Right atrium auricular region (tissue), 2 donors: ENCODE data around the gene SLAMF8. TPM values are rescaled to one million over a fixed set of nuclear protein-coding genes. Genes with fewer than 3 reads are reported as not detected.

ENCODE experiments used
- DNase-seq: peaks from one replicate; pipeline ENCODE4 v3.0.0-alpha.2; 2019; ENCODE audit warnings: low spot score
- H3K27ac ChIP-seq, 2 donors: fragments of 200-600 bp; sonication (generic); 1 replicate in 1 of 2; 2 replicates in 1 of 2; pipeline ENCODE4 v1.5.1; 2016 to 2019
- H3K27me3 ChIP-seq, 2 donors: fragments of 200-600 bp; sonication (generic); one replicate each; pipeline versions ENCODE4 v1.5.1 to v1.6.0; 2017 to 2019
- H3K36me3 ChIP-seq: fragments of 200-600 bp; sonication (generic); one replicate; pipeline ENCODE4 v1.5.1; 2016
- H3K4me1 ChIP-seq, 2 donors: fragments of 200-600 bp; sonication (generic); one replicate each; pipeline versions ENCODE4 v1.5.1 to v1.6.0; 2017 to 2019
- H3K4me3 ChIP-seq, 2 donors: fragments of 200-600 bp; sonication (generic); 1 replicate in 1 of 2; 2 replicates in 1 of 2; pipeline ENCODE4 v1.5.1; 2017 to 2019; ENCODE audit warnings: mild to moderate bottlenecking in 1 of 2, moderate library complexity in 1 of 2
- H3K9me3 ChIP-seq, 2 donors: fragments of 200-600 bp; sonication (generic); one replicate each; pipeline ENCODE4 v1.5.1; 2019
- total RNA-seq, 2 donors: library from RNA; depleted of rRNA; stranded (reverse); fragments of >200 nt; gene quantifications; one replicate each; pipeline ENCODE4 v1.1.0, GENCODE V29; 2016
- TF ChIP-seq, protein P1 (sequence below), 2 donors: fragments of 200-600 bp; sonication (generic); IDR thresholded peaks; one replicate each; pipeline ENCODE4 v1.5.1; 2019; ENCODE audit warnings: antibody characterized with exemption in 2 of 2

The SLAMF8 gene
- total RNA-seq, 2 donors from 2014 or later: 1.0 to 4.2 TPM

- no peaks in the 10 kb centered on the region for H3K27me3 ChIP-seq
- H3K4me1 ChIP-seq: no peaks in the 10 kb centered on the region
- no peaks in the 10 kb centered on the region for H3K36me3 ChIP-seq
- no peak overlapping the region for H3K27ac ChIP-seq
- H3K4me3 ChIP-seq: no peak overlapping the region
- DNase-seq: no peak
- TF ChIP-seq, protein P1, sequence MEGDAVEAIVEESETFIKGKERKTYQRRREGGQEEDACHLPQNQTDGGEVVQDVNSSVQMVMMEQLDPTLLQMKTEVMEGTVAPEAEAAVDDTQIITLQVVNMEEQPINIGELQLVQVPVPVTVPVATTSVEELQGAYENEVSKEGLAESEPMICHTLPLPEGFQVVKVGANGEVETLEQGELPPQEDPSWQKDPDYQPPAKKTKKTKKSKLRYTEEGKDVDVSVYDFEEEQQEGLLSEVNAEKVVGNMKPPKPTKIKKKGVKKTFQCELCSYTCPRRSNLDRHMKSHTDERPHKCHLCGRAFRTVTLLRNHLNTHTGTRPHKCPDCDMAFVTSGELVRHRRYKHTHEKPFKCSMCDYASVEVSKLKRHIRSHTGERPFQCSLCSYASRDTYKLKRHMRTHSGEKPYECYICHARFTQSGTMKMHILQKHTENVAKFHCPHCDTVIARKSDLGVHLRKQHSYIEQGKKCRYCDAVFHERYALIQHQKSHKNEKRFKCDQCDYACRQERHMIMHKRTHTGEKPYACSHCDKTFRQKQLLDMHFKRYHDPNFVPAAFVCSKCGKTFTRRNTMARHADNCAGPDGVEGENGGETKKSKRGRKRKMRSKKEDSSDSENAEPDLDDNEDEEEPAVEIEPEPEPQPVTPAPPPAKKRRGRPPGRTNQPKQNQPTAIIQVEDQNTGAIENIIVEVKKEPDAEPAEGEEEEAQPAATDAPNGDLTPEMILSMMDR (IDR thresholded peaks at IDR 0.05): no peak
- H3K9me3 ChIP-seq: no peaks in the 10 kb centered on the region
These were observed 16.8 kb downstream of the SLAMF8 start for GRCh38 chr1:159843459-159843858.

DNA sequence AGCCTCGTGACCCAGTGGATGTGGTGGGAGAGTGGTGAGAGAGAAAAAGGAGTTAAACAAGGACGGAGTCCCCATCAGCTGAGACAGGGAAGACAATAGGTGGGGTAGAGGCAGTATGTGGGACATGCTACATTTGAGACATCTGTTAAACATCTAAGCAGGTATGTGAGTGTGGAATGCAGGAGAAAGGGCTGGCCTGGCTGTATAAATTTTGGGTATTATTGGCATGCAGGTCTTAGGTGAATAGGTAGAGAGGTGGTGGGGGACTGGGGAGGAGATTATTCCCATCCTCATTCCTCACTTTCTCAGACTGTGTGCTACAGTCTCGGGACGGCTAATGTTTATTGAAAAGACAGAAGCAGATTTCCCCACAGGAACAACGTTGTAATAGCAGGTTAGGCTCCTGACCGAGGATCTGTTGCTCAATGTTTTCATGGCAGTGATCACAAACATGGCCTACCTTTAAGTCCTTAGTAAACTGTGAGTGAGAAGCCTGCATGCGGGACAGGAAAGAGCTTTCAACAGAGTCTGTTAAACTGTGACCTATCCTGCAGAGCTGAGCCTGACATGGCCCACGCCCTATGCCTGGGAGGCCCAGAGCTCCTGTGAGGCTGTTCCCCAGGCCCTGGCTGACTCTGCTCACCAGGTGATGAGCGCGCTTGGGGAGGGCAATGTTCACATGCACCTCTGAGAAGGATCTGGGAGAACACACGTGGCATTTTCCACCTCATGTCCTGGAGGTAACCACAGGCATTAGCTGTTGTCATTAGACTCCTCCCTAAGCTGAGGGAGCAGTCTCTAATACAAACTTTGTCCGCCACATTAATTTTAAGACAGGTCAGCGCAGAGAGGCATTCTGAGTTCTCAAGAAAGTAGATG lies 19.3 kb downstream of the SLAMF8 start:
- no peak for DNase-seq
- no peaks in the 10 kb centered on the region for H3K27me3 ChIP-seq
- H3K4me3 ChIP-seq: no peak overlapping the region
- no peak overlapping the region for H3K27ac ChIP-seq
- TF ChIP-seq, protein P1 (IDR thresholded peaks at IDR 0.05): no peak
- H3K4me1 ChIP-seq: no peaks in the 10 kb centered on the region
- no peaks in the 10 kb centered on the region for H3K36me3 ChIP-seq
- H3K9me3 ChIP-seq: no peaks in the 10 kb centered on the region

DNA sequence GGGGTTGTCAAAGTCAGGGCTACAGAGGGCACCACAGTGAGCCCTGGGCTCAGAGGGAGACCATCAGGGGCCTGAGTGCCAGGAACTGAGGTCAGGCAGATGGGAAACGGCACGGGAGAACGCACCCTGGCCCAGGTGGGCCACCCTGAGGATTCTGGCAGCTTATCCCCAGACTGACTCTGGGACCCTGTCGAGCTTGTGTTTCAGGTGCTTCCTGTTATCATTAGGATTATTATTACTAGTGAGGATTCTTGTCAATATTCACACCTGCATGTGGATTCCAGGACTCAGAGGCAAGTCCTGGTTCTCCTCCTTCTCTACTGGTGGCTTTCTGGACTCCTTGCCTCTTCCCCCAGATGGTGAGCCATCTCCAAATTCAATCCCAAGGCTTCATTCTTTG lies 20.6 kb downstream of the SLAMF8 start:
- TF ChIP-seq, protein P1 (IDR thresholded peaks at IDR 0.05): no peak
- Histone ChIP-seq H3K9me3 (no peaks in the 10 kb centered on the region), H3K27me3 (no peaks in the 10 kb centered on the region), H3K36me3 (no peaks in the 10 kb centered on the region), H3K27ac (no peak overlapping the region), H3K4me1 (no peaks in the 10 kb centered on the region), H3K4me3 (no peak overlapping the region)
- no peak for DNase-seq

DNA sequence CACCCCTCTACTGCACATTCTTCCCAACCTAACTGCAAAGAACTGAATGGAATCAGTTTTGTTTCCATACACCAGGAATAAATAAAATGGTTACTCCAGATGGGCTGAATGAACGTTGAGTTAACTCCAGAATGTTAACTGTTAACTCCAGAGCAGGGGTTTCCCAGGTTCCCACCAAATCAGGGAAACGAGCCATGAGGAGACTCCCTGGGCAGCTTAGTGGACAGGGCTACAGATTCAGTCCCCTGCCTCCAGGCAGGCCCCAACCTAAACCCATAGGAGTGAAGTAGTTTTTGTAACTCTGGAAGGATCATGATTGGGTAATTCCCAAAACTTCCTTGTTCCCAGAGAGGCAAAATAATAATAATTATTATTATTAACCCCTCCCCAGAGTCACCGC lies 21.7 kb downstream of the SLAMF8 start:
- H3K4me1 ChIP-seq: peaks cover 0 to 4% of the 10 kb centered on the region in 2 donors
- no peak overlapping the region for H3K4me3 ChIP-seq
- no peaks in the 10 kb centered on the region for H3K36me3 ChIP-seq
- TF ChIP-seq, protein P1 (IDR thresholded peaks at IDR 0.05): no peak
- H3K9me3 ChIP-seq: no peaks in the 10 kb centered on the region
- H3K27me3 ChIP-seq: no peaks in the 10 kb centered on the region
- no peak for DNase-seq
- H3K27ac ChIP-seq: no peak overlapping the region

- TF ChIP-seq, protein P1 (IDR thresholded peaks at IDR 0.05): no peak
- Histone ChIP-seq H3K4me1 (peaks cover 0 to 11% of the 10 kb centered on the region in 2 donors), H3K36me3 (no peaks in the 10 kb centered on the region), H3K4me3 (no peak overlapping the region), H3K27me3 (no peaks in the 10 kb centered on the region), H3K9me3 (no peaks in the 10 kb centered on the region), H3K27ac (no peak overlapping the region)
- DNase-seq: no peak
These were observed 23.1 kb downstream of the SLAMF8 start for GRCh38 chr1:159849626-159850366.
